ENCODE measurements around the gene TNNI3K.

Gene TNNI3K

DNA sequence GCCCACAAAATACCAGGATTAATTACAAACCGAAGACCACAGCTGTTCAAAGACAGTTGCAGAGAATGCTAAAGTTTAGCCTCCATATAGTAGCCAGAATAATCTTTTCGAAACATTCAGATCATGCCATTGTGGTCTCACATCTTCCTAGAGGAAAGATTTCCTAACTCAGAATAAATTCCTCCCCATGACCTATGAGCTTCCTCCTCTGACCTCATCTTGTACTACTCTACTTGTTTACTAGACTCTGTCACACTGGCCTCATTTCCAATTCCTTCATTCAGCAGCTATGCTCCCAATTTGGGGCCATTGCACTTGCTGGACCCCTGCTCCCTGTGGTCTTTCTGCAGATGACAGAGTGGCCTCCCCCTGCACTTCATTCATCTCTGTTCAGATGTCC, 349.0 kb downstream of the TNNI3K start:
- FAIRE-seq, result no peak

DNA sequence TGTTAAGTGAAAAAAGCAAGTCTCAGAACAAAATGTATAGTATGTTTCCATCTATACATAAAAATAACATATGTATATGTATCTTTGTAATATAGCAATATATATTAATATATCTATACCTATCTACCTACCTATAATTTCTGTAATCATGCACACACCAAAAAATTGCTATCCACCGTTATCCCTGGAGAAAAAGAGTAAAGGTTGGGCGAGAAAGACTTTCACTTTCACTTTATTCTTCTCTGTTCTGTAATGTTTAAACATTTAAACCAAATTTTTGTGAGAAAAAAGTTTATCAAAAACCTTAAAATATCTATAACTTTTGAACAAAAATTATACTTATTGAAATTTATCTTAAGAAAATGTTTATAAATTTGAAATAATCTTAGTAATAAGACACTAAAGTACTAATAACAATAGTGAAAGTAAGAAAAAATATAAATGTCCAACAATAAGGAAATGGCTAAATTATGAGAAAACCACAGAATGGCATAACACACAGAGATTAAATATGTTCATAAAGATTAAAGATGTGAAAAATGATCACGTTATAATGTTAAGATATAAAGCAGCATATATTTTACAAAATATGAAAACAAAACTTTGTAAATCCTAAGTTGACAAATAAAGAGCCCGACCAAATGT, 351.2 kb downstream of the TNNI3K start:
- peak; percentile 94 for FAIRE-seq

DNA sequence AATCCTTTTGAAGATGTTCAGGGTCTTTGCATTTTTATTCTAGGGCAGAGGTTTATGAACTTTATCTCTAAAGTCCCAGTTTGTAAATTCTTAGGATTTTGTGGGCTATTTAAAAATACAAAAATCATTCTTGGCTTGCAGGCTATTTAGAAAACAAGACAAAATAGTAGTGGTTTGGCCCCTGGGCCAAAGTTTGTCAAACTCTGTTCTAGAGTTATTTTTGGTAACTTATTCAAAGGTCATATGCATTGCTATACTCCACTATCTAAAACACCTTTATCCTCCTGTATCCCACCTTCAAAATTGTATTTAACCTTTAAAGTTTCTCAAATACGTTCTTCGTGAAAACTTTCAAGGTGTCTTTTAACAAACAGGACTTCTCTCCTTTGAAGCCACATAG, 352.7 kb downstream of the TNNI3K start:
- no peak for FAIRE-seq

DNA sequence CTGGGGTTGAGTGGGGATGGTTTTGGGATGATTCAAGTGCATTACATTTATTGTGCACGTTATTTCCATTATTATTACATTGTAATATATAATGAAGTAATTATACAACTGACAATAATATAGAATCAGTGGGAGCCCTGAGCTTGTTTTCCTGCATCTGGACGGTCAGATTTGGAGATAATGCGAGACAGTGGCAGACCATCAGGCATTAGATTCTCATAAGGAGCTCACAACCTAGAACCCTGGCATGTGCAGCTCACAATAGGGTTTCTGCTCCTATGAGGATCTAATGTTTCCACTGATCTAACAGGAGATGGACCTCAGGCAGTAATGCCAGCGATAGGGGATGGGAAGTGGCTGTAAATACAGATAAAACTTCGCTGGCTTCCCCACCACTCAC, 355.1 kb downstream of the TNNI3K start:
- FAIRE-seq, result no peak

DNA sequence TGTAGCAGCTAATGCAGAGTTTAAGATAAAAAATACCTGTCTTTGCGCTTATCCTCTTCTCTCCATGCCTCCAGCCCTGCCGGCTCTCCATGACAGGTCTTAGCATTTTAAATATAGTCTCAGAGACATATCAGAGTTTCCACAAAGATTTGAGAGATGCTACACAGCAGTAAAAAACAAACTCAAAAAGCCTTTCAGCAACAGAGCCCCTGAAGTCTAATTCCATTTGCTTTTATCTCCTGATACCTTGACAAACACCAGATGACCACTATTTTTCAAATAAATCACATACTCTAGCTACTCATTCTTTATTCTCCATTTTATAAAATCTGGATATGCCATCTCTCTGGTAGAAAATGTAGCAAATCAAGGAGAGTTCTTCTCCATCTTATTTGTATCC, 356.8 kb downstream of the TNNI3K start:
- no peak for FAIRE-seq

DNA sequence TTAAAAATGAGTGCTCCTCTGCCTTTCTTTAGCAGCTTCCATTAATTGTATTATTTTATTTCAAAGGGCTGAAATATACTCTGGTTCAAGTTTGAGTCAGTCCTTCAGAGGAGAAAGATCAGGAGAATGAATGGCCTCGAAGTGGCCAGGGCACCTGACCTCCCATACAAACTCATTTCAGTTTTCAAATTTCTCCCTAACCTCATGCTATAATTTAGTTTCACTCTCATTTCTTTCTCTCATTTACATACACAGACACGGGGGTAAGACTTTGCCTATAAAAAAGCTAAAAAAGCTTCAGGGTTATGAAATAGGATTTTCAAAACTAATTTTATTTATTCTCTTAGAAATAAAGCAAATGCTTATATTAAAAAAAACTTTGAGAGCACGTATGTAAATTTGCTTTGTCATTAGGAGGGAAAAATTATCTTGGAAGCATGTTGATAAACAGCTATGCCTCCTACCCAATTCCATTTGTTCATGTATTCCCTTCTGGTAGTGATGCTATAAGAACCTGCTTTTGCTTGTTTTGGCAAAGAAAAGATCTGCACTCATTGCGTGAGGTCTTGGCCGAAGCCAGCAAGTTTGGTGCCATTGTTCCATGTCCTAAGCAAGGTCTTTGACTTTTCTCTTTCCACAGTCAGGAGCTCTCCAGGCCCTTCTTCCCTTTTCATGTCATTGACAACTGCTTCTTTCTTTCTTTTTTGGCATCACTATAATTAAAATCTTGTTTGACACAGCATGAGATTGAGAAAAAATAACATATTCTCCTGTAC, 357.6 kb downstream of the TNNI3K start:
- no peak for FAIRE-seq
